ENCODE data around the gene MAP3K21. TPM values are rescaled to one million over a fixed set of nuclear protein-coding genes. Genes with fewer than 3 reads are reported as not detected.

The MAP3K21 gene
- polyA plus RNA-seq, 1 of the 3 experiments (the other 2 are of a cell fraction): 0.33 TPM

DNA sequence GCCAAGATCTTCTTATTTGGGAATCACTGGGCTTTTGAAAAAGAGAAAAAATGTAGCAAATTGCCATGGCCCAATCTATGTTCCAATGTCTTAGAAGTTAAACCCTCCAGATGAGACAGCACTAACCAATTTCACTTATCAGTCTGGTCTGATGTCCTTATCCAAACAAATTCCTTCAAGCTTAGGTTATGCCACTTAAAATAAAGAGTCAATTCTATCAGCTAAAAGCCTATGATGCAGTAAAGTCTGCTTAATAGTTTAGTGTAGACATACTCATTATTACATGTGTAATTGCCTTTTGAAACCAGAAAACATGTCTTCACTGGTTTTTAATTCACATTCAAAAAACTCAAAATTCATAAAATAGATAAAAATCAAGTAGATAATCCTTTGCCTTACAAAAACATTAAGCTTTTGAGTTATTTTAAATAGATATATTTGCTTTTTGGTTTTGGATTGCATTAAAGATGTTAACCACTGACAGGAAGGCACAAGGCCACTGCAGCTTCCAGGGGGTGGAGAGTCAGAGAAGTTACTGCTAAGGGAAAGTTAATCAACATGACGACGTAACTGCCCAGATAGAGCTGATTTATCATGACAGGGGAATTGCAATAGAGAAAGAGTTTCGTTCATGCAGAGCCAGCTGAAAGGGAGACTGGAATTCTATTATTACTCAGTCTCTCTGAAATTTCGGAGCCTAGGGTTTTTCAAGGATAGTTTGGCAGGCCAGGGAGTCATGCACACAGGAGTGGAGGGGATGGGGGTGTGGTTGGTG is 106.1 kb downstream of the MAP3K21 start:
- Histone ChIP-seq H4K20me1 (ENCODE audit: insufficient read depth) (no peaks in the 10 kb centered on the region), H3K9me3 (no peaks in the 10 kb centered on the region), H3K4me2 (no peak overlapping the region), H3K9me2 (no peaks in the 10 kb centered on the region), H3F3A (replicated peaks; ENCODE audit: insufficient read depth) (no peaks in the 10 kb centered on the region), H3K4me1 (ENCODE audit: control insufficient read depth in 1 of 2, insufficient read depth in 2 of 2, low read depth in 1 of 2, low read length in 1 of 2) (no peaks in the 10 kb centered on the region), H3K27me3 (ENCODE audit: insufficient read depth) (no peaks in the 10 kb centered on the region), H3K79me2 (ENCODE audit: insufficient read depth) (no peaks in the 10 kb centered on the region), H2AFZ (ENCODE audit: low read depth) (no peak overlapping the region), H3K4me3 (ENCODE audit: low read depth in 2 of 2, low read length in 1 of 2) (no peak overlapping the region), H3K36me3 (replicated peaks in 1 of 2; ENCODE audit: control insufficient read depth in 1 of 2, insufficient read depth in 2 of 2, low read length in 1 of 2) (no peaks in the 10 kb centered on the region), H3K9ac (no peak overlapping the region), H3K27ac (ENCODE audit: low read depth in 2 of 2, low read length in 1 of 2) (no peak overlapping the region)
- no peak for TF ChIP-seq GABPA (IDR thresholded peaks at IDR 0.05; ENCODE audit: low read depth)
- TF ChIP-seq, protein P1, sequence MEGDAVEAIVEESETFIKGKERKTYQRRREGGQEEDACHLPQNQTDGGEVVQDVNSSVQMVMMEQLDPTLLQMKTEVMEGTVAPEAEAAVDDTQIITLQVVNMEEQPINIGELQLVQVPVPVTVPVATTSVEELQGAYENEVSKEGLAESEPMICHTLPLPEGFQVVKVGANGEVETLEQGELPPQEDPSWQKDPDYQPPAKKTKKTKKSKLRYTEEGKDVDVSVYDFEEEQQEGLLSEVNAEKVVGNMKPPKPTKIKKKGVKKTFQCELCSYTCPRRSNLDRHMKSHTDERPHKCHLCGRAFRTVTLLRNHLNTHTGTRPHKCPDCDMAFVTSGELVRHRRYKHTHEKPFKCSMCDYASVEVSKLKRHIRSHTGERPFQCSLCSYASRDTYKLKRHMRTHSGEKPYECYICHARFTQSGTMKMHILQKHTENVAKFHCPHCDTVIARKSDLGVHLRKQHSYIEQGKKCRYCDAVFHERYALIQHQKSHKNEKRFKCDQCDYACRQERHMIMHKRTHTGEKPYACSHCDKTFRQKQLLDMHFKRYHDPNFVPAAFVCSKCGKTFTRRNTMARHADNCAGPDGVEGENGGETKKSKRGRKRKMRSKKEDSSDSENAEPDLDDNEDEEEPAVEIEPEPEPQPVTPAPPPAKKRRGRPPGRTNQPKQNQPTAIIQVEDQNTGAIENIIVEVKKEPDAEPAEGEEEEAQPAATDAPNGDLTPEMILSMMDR (IDR thresholded peaks at IDR 0.05): no peak
- no peak for TF ChIP-seq JUND (IDR thresholded peaks at IDR 0.05)
- no peak for TF ChIP-seq RFX5 (IDR thresholded peaks at IDR 0.05; ENCODE audit: low read length)
- TF ChIP-seq, protein P2, sequence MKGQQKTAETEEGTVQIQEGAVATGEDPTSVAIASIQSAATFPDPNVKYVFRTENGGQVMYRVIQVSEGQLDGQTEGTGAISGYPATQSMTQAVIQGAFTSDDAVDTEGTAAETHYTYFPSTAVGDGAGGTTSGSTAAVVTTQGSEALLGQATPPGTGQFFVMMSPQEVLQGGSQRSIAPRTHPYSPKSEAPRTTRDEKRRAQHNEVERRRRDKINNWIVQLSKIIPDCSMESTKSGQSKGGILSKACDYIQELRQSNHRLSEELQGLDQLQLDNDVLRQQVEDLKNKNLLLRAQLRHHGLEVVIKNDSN (IDR thresholded peaks at IDR 0.05; ENCODE audit: borderline replicate concordance, low read depth): no peak
- no peak for TF ChIP-seq RAD21 (IDR thresholded peaks at IDR 0.05; ENCODE audit: low read length)
- TF ChIP-seq POLR2AphosphoS5 (IDR thresholded peaks at IDR 0.05; ENCODE audit: low read depth, low read length): no peak
- no peak for TF ChIP-seq FOSL2 (IDR thresholded peaks at IDR 0.05; ENCODE audit: borderline replicate concordance, low read depth)
- no peak for TF ChIP-seq ELF1 (IDR thresholded peaks at IDR 0.05)
- TF ChIP-seq, protein P3, sequence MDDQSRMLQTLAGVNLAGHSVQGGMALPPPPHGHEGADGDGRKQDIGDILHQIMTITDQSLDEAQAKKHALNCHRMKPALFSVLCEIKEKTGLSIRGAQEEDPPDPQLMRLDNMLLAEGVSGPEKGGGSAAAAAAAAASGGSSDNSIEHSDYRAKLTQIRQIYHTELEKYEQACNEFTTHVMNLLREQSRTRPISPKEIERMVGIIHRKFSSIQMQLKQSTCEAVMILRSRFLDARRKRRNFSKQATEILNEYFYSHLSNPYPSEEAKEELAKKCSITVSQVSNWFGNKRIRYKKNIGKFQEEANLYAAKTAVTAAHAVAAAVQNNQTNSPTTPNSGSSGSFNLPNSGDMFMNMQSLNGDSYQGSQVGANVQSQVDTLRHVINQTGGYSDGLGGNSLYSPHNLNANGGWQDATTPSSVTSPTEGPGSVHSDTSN (IDR thresholded peaks at IDR 0.05): no peak
- TF ChIP-seq, protein P4, sequence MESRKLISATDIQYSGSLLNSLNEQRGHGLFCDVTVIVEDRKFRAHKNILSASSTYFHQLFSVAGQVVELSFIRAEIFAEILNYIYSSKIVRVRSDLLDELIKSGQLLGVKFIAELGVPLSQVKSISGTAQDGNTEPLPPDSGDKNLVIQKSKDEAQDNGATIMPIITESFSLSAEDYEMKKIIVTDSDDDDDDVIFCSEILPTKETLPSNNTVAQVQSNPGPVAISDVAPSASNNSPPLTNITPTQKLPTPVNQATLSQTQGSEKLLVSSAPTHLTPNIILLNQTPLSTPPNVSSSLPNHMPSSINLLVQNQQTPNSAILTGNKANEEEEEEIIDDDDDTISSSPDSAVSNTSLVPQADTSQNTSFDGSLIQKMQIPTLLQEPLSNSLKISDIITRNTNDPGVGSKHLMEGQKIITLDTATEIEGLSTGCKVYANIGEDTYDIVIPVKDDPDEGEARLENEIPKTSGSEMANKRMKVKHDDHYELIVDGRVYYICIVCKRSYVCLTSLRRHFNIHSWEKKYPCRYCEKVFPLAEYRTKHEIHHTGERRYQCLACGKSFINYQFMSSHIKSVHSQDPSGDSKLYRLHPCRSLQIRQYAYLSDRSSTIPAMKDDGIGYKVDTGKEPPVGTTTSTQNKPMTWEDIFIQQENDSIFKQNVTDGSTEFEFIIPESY (IDR thresholded peaks at IDR 0.05; ENCODE audit: borderline replicate concordance, low read depth): no peak
- no peak for DNase-seq
- ChIA-PET CTCF (interaction anchor here (1.1 to 1.2 kb wide), 3 partner anchors 38 to 876 kb away, joined by 3 to 4 read pairs (median 3); no protein-coding TSS in a partner anchor), POLR2A (no interaction called here)
- WGBS (ENCODE audit: low lambda C conversion rate): 24% methylated on average over 4 of the region's 4 CpGs

Other genes starting within 250 kb of the MAP3K21 start
- 10.6 and 11.2 TPM in 2 replicates for gene PCNX2, start 32.0 kb upstream of the MAP3K21 start, polyA plus RNA-seq (2012; rRNA removed)

Measured in SK-N-SH (cell line).